ENCODE measurements around the gene ZC3H12C. TPM values are rescaled to one million over a fixed set of nuclear protein-coding genes. Genes with fewer than 3 reads are reported as not detected.
A peak's percentile ranks its signal among the peaks of the same experiment; 100 is the strongest.

The ZC3H12C gene
- total RNA-seq, 1 donor from 2014 or later = 17.0 TPM

- Mint-ChIP-seq H3K27ac (peak overlapping the region; percentile 86), H3K4me3 (no peak overlapping the region), H3K36me3 (peaks cover 7% of the 10 kb centered on the region), H3K27me3 (ENCODE audit: low read depth) (no peaks in the 10 kb centered on the region), H3K9me3 (peaks cover 3% of the 10 kb centered on the region), H3K4me1 (peaks cover 33% of the 10 kb centered on the region)
- no peak for DNase-seq (ENCODE audit: low spot score in 2 of 2, unreplicated experiment in 2 of 2)
- TF ChIP-seq CTCF (IDR thresholded peaks at IDR 0.05; ENCODE audit: unreplicated experiment) = no peak
Measured at GRCh38 chr11:110123003-110123402, 29.8 kb downstream of the ZC3H12C start.

GRCh38 chr11:110124605-110125004 lies 31.4 kb downstream of the ZC3H12C start:
- H3K9me3 Mint-ChIP-seq = peaks cover 3% of the 10 kb centered on the region
- no peaks in the 10 kb centered on the region for H3K27me3 Mint-ChIP-seq (ENCODE audit: low read depth)
- peaks cover 45% of the 10 kb centered on the region for H3K4me1 Mint-ChIP-seq
- TF ChIP-seq CTCF (IDR thresholded peaks at IDR 0.05; ENCODE audit: unreplicated experiment) = no peak
- DNase-seq (ENCODE audit: low spot score in 2 of 2, unreplicated experiment in 2 of 2) = no peak
- H3K27ac Mint-ChIP-seq = peak overlapping the region; percentile 26
- peaks cover 7% of the 10 kb centered on the region for H3K36me3 Mint-ChIP-seq
- H3K4me3 Mint-ChIP-seq = no peak overlapping the region

GRCh38 chr11:110125632-110126031 lies 32.4 kb downstream of the ZC3H12C start:
- H3K9me3 Mint-ChIP-seq = peaks cover 3% of the 10 kb centered on the region
- H3K36me3 Mint-ChIP-seq = peaks cover 7% of the 10 kb centered on the region
- peaks cover 52% of the 10 kb centered on the region for H3K4me1 Mint-ChIP-seq
- H3K27ac Mint-ChIP-seq = peak overlapping the region; percentile 6
- no peak for TF ChIP-seq CTCF (IDR thresholded peaks at IDR 0.05; ENCODE audit: unreplicated experiment)
- DNase-seq (ENCODE audit: low spot score in 2 of 2, unreplicated experiment in 2 of 2) = no peak
- no peaks in the 10 kb centered on the region for H3K27me3 Mint-ChIP-seq (ENCODE audit: low read depth)
- no peak overlapping the region for H3K4me3 Mint-ChIP-seq

- Mint-ChIP-seq H3K36me3 (peaks cover 7% of the 10 kb centered on the region), H3K4me3 (no peak overlapping the region), H3K27me3 (ENCODE audit: low read depth) (no peaks in the 10 kb centered on the region), H3K4me1 (peaks cover 62% of the 10 kb centered on the region), H3K9me3 (peaks cover 3% of the 10 kb centered on the region), H3K27ac (peak overlapping the region; percentile 98)
- TF ChIP-seq CTCF (IDR thresholded peaks at IDR 0.05; ENCODE audit: unreplicated experiment) = no peak
- no peak for DNase-seq (ENCODE audit: low spot score in 2 of 2, unreplicated experiment in 2 of 2)
Measured at GRCh38 chr11:110126936-110127335, 33.7 kb downstream of the ZC3H12C start.

GRCh38 chr11:110128161-110128560 lies 35.0 kb downstream of the ZC3H12C start:
- Mint-ChIP-seq H3K27me3 (ENCODE audit: low read depth) (no peaks in the 10 kb centered on the region), H3K4me3 (no peak overlapping the region), H3K9me3 (peaks cover 3% of the 10 kb centered on the region), H3K36me3 (peaks cover 7% of the 10 kb centered on the region), H3K4me1 (peaks cover 63% of the 10 kb centered on the region), H3K27ac (peak overlapping the region; percentile 98)
- DNase-seq (ENCODE audit: low spot score in 2 of 2, unreplicated experiment in 2 of 2) = no peak
- TF ChIP-seq CTCF (IDR thresholded peaks at IDR 0.05; ENCODE audit: unreplicated experiment) = no peak
